OCI-LY7 (cell line): ENCODE results near the gene EPHA1.

Source experiments
- EZH2phosphoT487 ChIP-seq: fragments of 200-600 bp; sonication (generic); IDR thresholded peaks from 2 replicates; pipeline ENCODE4 v1.6.1; 2018; ENCODE audit warnings: low read depth, borderline replicate concordance, mild to moderate bottlenecking, mixed run types, antibody characterized with exemption, low read length, moderate library complexity, mixed read lengths
- TF ChIP-seq, protein P1 (sequence below): fragments of 200-600 bp; sonication (generic); conservative IDR thresholded peaks from 2 replicates; pipeline ENCODE4 v1.5.1; 2014; ENCODE audit warnings: mild to moderate bottlenecking, antibody characterized with exemption, low read length, moderate library complexity, mixed read lengths

GRCh38 chr7:143392875-143393266 lies 15.8 kb downstream of the EPHA1 start:
- TF ChIP-seq EZH2phosphoT487 = no peak
- TF ChIP-seq, protein P1, sequence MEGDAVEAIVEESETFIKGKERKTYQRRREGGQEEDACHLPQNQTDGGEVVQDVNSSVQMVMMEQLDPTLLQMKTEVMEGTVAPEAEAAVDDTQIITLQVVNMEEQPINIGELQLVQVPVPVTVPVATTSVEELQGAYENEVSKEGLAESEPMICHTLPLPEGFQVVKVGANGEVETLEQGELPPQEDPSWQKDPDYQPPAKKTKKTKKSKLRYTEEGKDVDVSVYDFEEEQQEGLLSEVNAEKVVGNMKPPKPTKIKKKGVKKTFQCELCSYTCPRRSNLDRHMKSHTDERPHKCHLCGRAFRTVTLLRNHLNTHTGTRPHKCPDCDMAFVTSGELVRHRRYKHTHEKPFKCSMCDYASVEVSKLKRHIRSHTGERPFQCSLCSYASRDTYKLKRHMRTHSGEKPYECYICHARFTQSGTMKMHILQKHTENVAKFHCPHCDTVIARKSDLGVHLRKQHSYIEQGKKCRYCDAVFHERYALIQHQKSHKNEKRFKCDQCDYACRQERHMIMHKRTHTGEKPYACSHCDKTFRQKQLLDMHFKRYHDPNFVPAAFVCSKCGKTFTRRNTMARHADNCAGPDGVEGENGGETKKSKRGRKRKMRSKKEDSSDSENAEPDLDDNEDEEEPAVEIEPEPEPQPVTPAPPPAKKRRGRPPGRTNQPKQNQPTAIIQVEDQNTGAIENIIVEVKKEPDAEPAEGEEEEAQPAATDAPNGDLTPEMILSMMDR = no peak
